H9 (cell line): ENCODE data around the gene NFATC4. TPM values are rescaled to one million over a fixed set of nuclear protein-coding genes. Genes with fewer than 3 reads are reported as not detected.

Experiments
- DNase-seq: peaks from one replicate; pipeline ENCODE4 v3.0.0-alpha.2; 2017
- H2AFZ ChIP-seq: one replicate; pipeline ENCODE4 v1.6.1; 2013; ENCODE audit warnings: mild to moderate bottlenecking, low read length, control low read depth, moderate library complexity
- H2AK5ac ChIP-seq: 2 replicates; pipeline ENCODE4 v1.6.1; 2013; ENCODE audit warnings: low read length, control low read depth, mixed read lengths; ENCODE audit not compliant: insufficient read length
- H2BK120ac ChIP-seq: one replicate; pipeline ENCODE4 v1.6.1; 2013; ENCODE audit warnings: low read depth, mild to moderate bottlenecking, low read length, control low read depth, inconsistent platforms; ENCODE audit not compliant: poor library complexity, severe bottlenecking
- H2BK12ac ChIP-seq: 2 replicates; pipeline ENCODE4 v1.6.1; 2013; ENCODE audit warnings: low read length, control low read depth, mixed read lengths, low read depth; ENCODE audit not compliant: insufficient read length
- H2BK15ac ChIP-seq: 2 replicates; pipeline ENCODE4 v1.6.1; 2013; ENCODE audit warnings: low read depth, low read length, control low read depth
- H2BK20ac ChIP-seq: one replicate; pipeline ENCODE4 v1.6.1; 2013; ENCODE audit warnings: low read depth, mild to moderate bottlenecking, low read length, control low read depth, inconsistent platforms; ENCODE audit not compliant: poor library complexity, severe bottlenecking
- H2BK5ac ChIP-seq: 2 replicates; pipeline ENCODE4 v1.6.1; 2013; ENCODE audit warnings: low read length, control low read depth, mixed read lengths; ENCODE audit not compliant: insufficient read length
- H3K14ac ChIP-seq: 2 replicates; pipeline ENCODE4 v1.6.1; 2013; ENCODE audit warnings: low read length, control low read depth; ENCODE audit not compliant: insufficient read depth
- H3K18ac ChIP-seq: 2 replicates; pipeline ENCODE4 v1.6.1; 2013; ENCODE audit warnings: low read depth, mild to moderate bottlenecking, mixed read lengths, low read length, control low read depth; ENCODE audit not compliant: insufficient read length
- H3K23ac ChIP-seq: 2 replicates; pipeline ENCODE4 v1.6.1; 2013; ENCODE audit warnings: low read length, control low read depth, mixed read lengths, low read depth; ENCODE audit not compliant: insufficient read length
- H3K23me2 ChIP-seq: 2 replicates; pipeline ENCODE4 v1.6.1; 2013; ENCODE audit warnings: low read depth, mild to moderate bottlenecking, mixed read lengths, low read length, control low read depth; ENCODE audit not compliant: insufficient read length, poor library complexity, severe bottlenecking
- H3K27ac ChIP-seq: 2 replicates; pipeline ENCODE4 v1.5.1; 2013; ENCODE audit warnings: low read length, control low read depth, mixed read lengths, low read depth; ENCODE audit not compliant: insufficient read length
- H3K27me3 ChIP-seq: 2 replicates; pipeline ENCODE4 v1.6.1; 2013; ENCODE audit warnings: low read length, control low read depth, inconsistent platforms; ENCODE audit not compliant: insufficient read depth
- H3K4ac ChIP-seq: 2 replicates; pipeline ENCODE4 v1.6.1; 2013; ENCODE audit warnings: low read depth, mild to moderate bottlenecking, control low read depth, inconsistent platforms, low read length, moderate library complexity
- H3K4me1 ChIP-seq: 2 replicates; pipeline ENCODE4 v1.6.1; 2013; ENCODE audit warnings: low read length, control low read depth, inconsistent platforms; ENCODE audit not compliant: insufficient read depth
- H3K4me2 ChIP-seq: 2 replicates; pipeline ENCODE4 v1.6.1; 2013; ENCODE audit warnings: low read length, control low read depth, mixed read lengths; ENCODE audit not compliant: insufficient read length, insufficient read depth
- H3K56ac ChIP-seq: 2 replicates; pipeline ENCODE4 v1.6.1; 2013; ENCODE audit warnings: low read depth, mild to moderate bottlenecking, mixed read lengths, low read length, control low read depth; ENCODE audit not compliant: insufficient read length
- H3K79me1 ChIP-seq: 2 replicates; pipeline ENCODE4 v1.6.1; 2013; ENCODE audit warnings: low read depth, mild to moderate bottlenecking, moderate library complexity, low read length, control low read depth, inconsistent platforms; ENCODE audit not compliant: insufficient read depth, poor library complexity, severe bottlenecking
- H3K79me2 ChIP-seq: 2 replicates; pipeline ENCODE4 v1.6.1; 2013; ENCODE audit warnings: low read length, control low read depth, inconsistent platforms; ENCODE audit not compliant: insufficient read depth
- H3K9ac ChIP-seq: 2 replicates; pipeline ENCODE4 v1.6.1; 2013; ENCODE audit warnings: low read length, control low read depth, mixed read lengths; ENCODE audit not compliant: insufficient read length; ENCODE audit errors: extremely low read depth
- H3K9me3 ChIP-seq: one replicate; pipeline ENCODE4 v1.6.1; 2013; ENCODE audit warnings: low read depth, low read length, inconsistent platforms; ENCODE audit not compliant: control insufficient read depth
- H3T11ph ChIP-seq: one replicate; pipeline ENCODE4 v1.6.1; 2013; ENCODE audit warnings: mild to moderate bottlenecking, low read length, control low read depth, inconsistent platforms
- H4K20me1 ChIP-seq: one replicate; pipeline ENCODE4 v1.6.1; 2013; ENCODE audit not compliant: control insufficient read depth, insufficient read length, insufficient read depth
- H4K5ac ChIP-seq: 2 replicates; pipeline ENCODE4 v1.6.1; 2013; ENCODE audit warnings: low read depth, mild to moderate bottlenecking, mixed read lengths, low read length, control low read depth; ENCODE audit not compliant: insufficient read length
- H4K8ac ChIP-seq: replicated peaks from 2 replicates; pipeline ENCODE4 v1.6.1; 2013; ENCODE audit warnings: low read length, control low read depth, mixed read lengths, low read depth; ENCODE audit not compliant: insufficient read length
- H4K91ac ChIP-seq: 2 replicates; pipeline ENCODE4 v1.6.1; 2013; ENCODE audit warnings: low read depth, mild to moderate bottlenecking, moderate library complexity, mixed read lengths, low read length, control low read depth; ENCODE audit not compliant: insufficient read length
- H3K27ac Mint-ChIP-seq, 3 experiments: 2 replicates in 2 of 3; 3 replicates in 1 of 3; pipeline ENCODE4 v1.8.0; 2020 to 2021; ENCODE audit warnings: mixed read lengths in 3 of 3, mild to moderate bottlenecking in 1 of 3, moderate library complexity in 1 of 3
- H3K27me3 Mint-ChIP-seq: 2 replicates; pipeline ENCODE4 v1.8.0; 2021; ENCODE audit warnings: low read depth, mild to moderate bottlenecking, moderate library complexity, mixed read lengths
- H3K36me3 Mint-ChIP-seq, 3 experiments: 2 replicates in 2 of 3; 3 replicates in 1 of 3; pipeline ENCODE4 v1.8.0; 2020 to 2021; ENCODE audit warnings: low read depth in 3 of 3, mixed read lengths in 3 of 3; ENCODE audit not compliant: insufficient read depth in 1 of 3
- H3K4me1 Mint-ChIP-seq, 2 experiments: 2 replicates each; pipeline ENCODE4 v1.8.0; 2020; ENCODE audit warnings: mixed read lengths in 2 of 2
- H3K4me3 Mint-ChIP-seq, 2 experiments: 2 replicates in 1 of 2; 3 replicates in 1 of 2; pipeline ENCODE4 v1.8.0; 2020 to 2021; ENCODE audit warnings: mild to moderate bottlenecking in 2 of 2, mixed read lengths in 2 of 2, moderate library complexity in 1 of 2
- H3K9me3 Mint-ChIP-seq, 2 experiments: 2 replicates in 1 of 2; 3 replicates in 1 of 2; pipeline ENCODE4 v1.8.0; 2020; ENCODE audit warnings: mild to moderate bottlenecking in 2 of 2, mixed read lengths in 2 of 2, moderate library complexity in 1 of 2
- CTCF ChIP-seq: fragments of 200-600 bp; sonication (generic); conservative IDR thresholded peaks from 3 replicates; pipeline ENCODE4 v1.8.0; 2021; ENCODE audit warnings: antibody characterized with exemption, mild to moderate bottlenecking
- WGBS: extraction: QIAGEN DNeasy Blood & Tissue Kit; methylation state at CpG from one replicate; pipeline ENCODE4 v1.1.7; 2013; ENCODE audit warnings: missing lambda C conversion rate, low lambda C conversion rate, mixed read lengths; ENCODE audit not compliant: insufficient read length; ENCODE audit errors: extremely low coverage; 5-methylcytosine and 5-hydroxymethylcytosine counted together
- total RNA-seq: library from RNA; stranded (reverse); gene quantifications from 2 replicates; pipeline ENCODE4 v1.2.1, GENCODE V29; 2021

Gene NFATC4
- total RNA-seq, 1 experiment from 2014 or later, result 46.4 TPM

- DNase-seq, result no peak
- TF ChIP-seq CTCF, result no peak
- Mint-ChIP-seq H3K4me3 (no peak overlapping the region), H3K27me3 (peaks cover 6% of the 10 kb centered on the region), H3K9me3 (no peaks in the 10 kb centered on the region), H3K27ac (no peak overlapping the region), H3K4me1 (peaks cover 17 to 20% of the 10 kb centered on the region in 2 experiments), H3K36me3 (no peaks in the 10 kb centered on the region)
- Histone ChIP-seq H3K4me1 (no peaks in the 10 kb centered on the region), H4K20me1 (no peaks in the 10 kb centered on the region), H3K9me3 (no peaks in the 10 kb centered on the region), H2AFZ (no peak overlapping the region), H4K5ac (no peak overlapping the region), H2BK15ac (no peak overlapping the region), H3K9ac (no peak overlapping the region), H2BK12ac (no peak overlapping the region), H2BK5ac (no peak overlapping the region), H3K79me2 (no peaks in the 10 kb centered on the region; the same call in 1 of the 2 replicates), H3K4ac (no peak overlapping the region), H3K27ac (no peak overlapping the region), H3T11ph (no peak overlapping the region), H3K56ac (no peak overlapping the region), H3K79me1 (no peaks in the 10 kb centered on the region), H4K8ac (no peak overlapping the region), H2BK20ac (no peak overlapping the region), H2BK120ac (no peak overlapping the region), H3K14ac (no peak overlapping the region), H4K91ac (no peak overlapping the region), H3K23ac (no peak overlapping the region), H3K23me2 (no peaks in the 10 kb centered on the region), H2AK5ac (no peak overlapping the region), H3K4me2 (no peak overlapping the region), H3K27me3 (no peaks in the 10 kb centered on the region), H3K18ac (no peak overlapping the region)
- WGBS, result no CpG with 5 or more reads among the region's 2 CpGs
Observed at GRCh38 chr14:24388474-24389179, 20.6 kb downstream of the NFATC4 start.
